HG03108 (cell line): ENCODE measurements around the gene HEPACAM.
"Not testable (repeated sequence)": the region's sequence is repeated elsewhere in the genome, so short reads cannot be mapped to it uniquely, and the experiment has no call there.

Source experiments
- ATAC-seq: cut with Tn5 transposase; IDR thresholded peaks from one replicate; pipeline ENCODE4 v1.9.1; 2021; ENCODE audit warnings: moderate library complexity; ENCODE audit not compliant: unreplicated experiment

HEPACAM gene

GRCh38 chr11:124935548-124936514 is at the start of gene HEPACAM:
Gene HEPACAM, minus strand, starts transcription at chr11:124936047. Its CDS starts 41 bp downstream, at chr11:124936006.
- ATAC-seq = no peak

GRCh38 chr11:124984512-124984854 is 48.6 kb upstream of the HEPACAM start:
- ATAC-seq = no peak

GRCh38 chr11:124983674-124984511 is 48.0 kb upstream of the HEPACAM start:
- no peak for ATAC-seq

GRCh38 chr11:124982043-124982442 is 46.2 kb upstream of the HEPACAM start:
- no peak for ATAC-seq

- ATAC-seq = no peak
Measured at GRCh38 chr11:124978316-124978715, 42.5 kb upstream of the HEPACAM start.

GRCh38 chr11:124977006-124977405 is 41.2 kb upstream of the HEPACAM start:
- ATAC-seq = no peak

- no peak for ATAC-seq
Measured at GRCh38 chr11:124976531-124976930, 40.7 kb upstream of the HEPACAM start.

- ATAC-seq = no peak
Measured at GRCh38 chr11:124971810-124972209, 36.0 kb upstream of the HEPACAM start.

- ATAC-seq = no peak
Measured at GRCh38 chr11:124970925-124971324, 35.1 kb upstream of the HEPACAM start.

GRCh38 chr11:124968197-124968596 is 32.4 kb upstream of the HEPACAM start:
- not testable (repeated sequence) for ATAC-seq

- ATAC-seq = no peak
Measured at GRCh38 chr11:124961972-124962609, 26.2 kb upstream of the HEPACAM start.

GRCh38 chr11:124955035-124955434 is 19.2 kb upstream of the HEPACAM start:
- ATAC-seq = no peak

- ATAC-seq = no peak
Measured at GRCh38 chr11:124954590-124954955, 18.7 kb upstream of the HEPACAM start.

- peak; percentile 100 for ATAC-seq
Measured at GRCh38 chr11:124953753-124954589, 18.1 kb upstream of the HEPACAM start, which contains the start of gene CCDC15. Gene CCDC15, plus strand, starts transcription at chr11:124954202. Its CDS starts 531 bp downstream, at chr11:124954733.

GRCh38 chr11:124951341-124951740 is 15.5 kb upstream of the HEPACAM start:
- ATAC-seq = no peak

GRCh38 chr11:124950601-124951330 is 14.9 kb upstream of the HEPACAM start:
- ATAC-seq = no peak

- ATAC-seq = no peak
Measured at GRCh38 chr11:124946735-124947141, 10.9 kb upstream of the HEPACAM start.

- ATAC-seq = no peak
Measured at GRCh38 chr11:124945826-124946225, 10.0 kb upstream of the HEPACAM start.

GRCh38 chr11:124944565-124944964 is 8.7 kb upstream of the HEPACAM start:
- no peak for ATAC-seq

- no peak for ATAC-seq
Measured at GRCh38 chr11:124943741-124944140, 7.9 kb upstream of the HEPACAM start.
